Right atrium auricular region (tissue), 2 donors: Measurements from ENCODE around the gene NDE1. TPM values are rescaled to one million over a fixed set of nuclear protein-coding genes. Genes with fewer than 3 reads are reported as not detected.
"Not testable (repeated sequence)": the region's sequence is repeated elsewhere in the genome, so short reads cannot be mapped to it uniquely, and the experiment has no call there.

Source experiments
- DNase-seq: peaks from one replicate; pipeline ENCODE4 v3.0.0-alpha.2; 2019; ENCODE audit warnings: low spot score
- H3K27ac ChIP-seq, 2 donors: fragments of 200-600 bp; sonication (generic); 1 replicate in 1 of 2; 2 replicates in 1 of 2; pipeline ENCODE4 v1.5.1; 2016 to 2019
- H3K27me3 ChIP-seq, 2 donors: fragments of 200-600 bp; sonication (generic); one replicate each; pipeline versions ENCODE4 v1.5.1 to v1.6.0; 2017 to 2019
- H3K36me3 ChIP-seq: fragments of 200-600 bp; sonication (generic); one replicate; pipeline ENCODE4 v1.5.1; 2016
- H3K4me1 ChIP-seq, 2 donors: fragments of 200-600 bp; sonication (generic); one replicate each; pipeline versions ENCODE4 v1.5.1 to v1.6.0; 2017 to 2019
- H3K4me3 ChIP-seq, 2 donors: fragments of 200-600 bp; sonication (generic); 1 replicate in 1 of 2; 2 replicates in 1 of 2; pipeline ENCODE4 v1.5.1; 2017 to 2019; ENCODE audit warnings: mild to moderate bottlenecking in 1 of 2, moderate library complexity in 1 of 2
- H3K9me3 ChIP-seq, 2 donors: fragments of 200-600 bp; sonication (generic); one replicate each; pipeline ENCODE4 v1.5.1; 2019
- CTCF ChIP-seq, 2 donors: fragments of 200-600 bp; sonication (generic); IDR thresholded peaks; one replicate each; pipeline ENCODE4 v1.5.1; 2019; ENCODE audit warnings: antibody characterized with exemption in 2 of 2
- total RNA-seq, 2 donors: library from RNA; depleted of rRNA; stranded (reverse); fragments of >200 nt; gene quantifications; one replicate each; pipeline ENCODE4 v1.1.0, GENCODE V29; 2016

Gene NDE1
- total RNA-seq, 2 donors from 2014 or later = 12.5 to 18.6 TPM

GRCh38 chr16:15653227-15653626, 3.2 kb downstream of the NDE1 start:
- Histone ChIP-seq H3K27ac (peak overlapping the region in 1 of 2 donors; percentile 19), H3K4me1 (peaks cover 0 to 40% of the 10 kb centered on the region in 2 donors), H3K4me3 (no peak overlapping the region), H3K36me3 (no peaks in the 10 kb centered on the region), H3K27me3 (no peaks in the 10 kb centered on the region), H3K9me3 (no peaks in the 10 kb centered on the region)
- no peak for TF ChIP-seq CTCF (IDR thresholded peaks at IDR 0.05)
- no peak for DNase-seq

- no peak for TF ChIP-seq CTCF (IDR thresholded peaks at IDR 0.05)
- H3K36me3 ChIP-seq = no peaks in the 10 kb centered on the region
- H3K4me1 ChIP-seq = peaks cover 0 to 44% of the 10 kb centered on the region in 2 donors
- H3K27ac ChIP-seq = no peak overlapping the region
- no peaks in the 10 kb centered on the region for H3K27me3 ChIP-seq
- DNase-seq = no peak
- no peaks in the 10 kb centered on the region for H3K9me3 ChIP-seq
- no peak overlapping the region for H3K4me3 ChIP-seq
Observed at GRCh38 chr16:15654591-15654990, 4.5 kb downstream of the NDE1 start.

- H3K4me1 ChIP-seq = peaks cover 0 to 50% of the 10 kb centered on the region in 2 donors
- not testable (repeated sequence) for H3K27me3 ChIP-seq, DNase-seq, H3K9me3 ChIP-seq, H3K36me3 ChIP-seq, H3K4me3 ChIP-seq, H3K27ac ChIP-seq
Observed at GRCh38 chr16:15655561-15655960, 5.5 kb downstream of the NDE1 start.

- H3K9me3 ChIP-seq = no peaks in the 10 kb centered on the region
Observed at GRCh38 chr16:15658149-15658548, 8.1 kb downstream of the NDE1 start.

GRCh38 chr16:15658556-15658955, 8.5 kb downstream of the NDE1 start:
- Histone ChIP-seq H3K9me3 (no peaks in the 10 kb centered on the region), H3K36me3 (no peaks in the 10 kb centered on the region), H3K4me3 (no peak overlapping the region), H3K27me3 (no peaks in the 10 kb centered on the region), H3K27ac (no peak overlapping the region), H3K4me1 (peaks cover 0 to 24% of the 10 kb centered on the region in 2 donors)
- no peak for TF ChIP-seq CTCF (IDR thresholded peaks at IDR 0.05)
- DNase-seq = no peak

More at GRCh38 chr16:15658149-15658548, 8.1 kb downstream of the NDE1 start:
- no peak overlapping the region for H3K27ac ChIP-seq
- H3K4me3 ChIP-seq = no peak overlapping the region
- DNase-seq = no peak
- H3K4me1 ChIP-seq = peaks cover 0 to 28% of the 10 kb centered on the region in 2 donors
- no peaks in the 10 kb centered on the region for H3K27me3 ChIP-seq
- H3K36me3 ChIP-seq = no peaks in the 10 kb centered on the region
- TF ChIP-seq CTCF (IDR thresholded peaks at IDR 0.05) = no peak

- no peak for TF ChIP-seq CTCF (IDR thresholded peaks at IDR 0.05)
- H3K27ac ChIP-seq = peak overlapping the region; percentile 59 to 73
- H3K27me3 ChIP-seq = no peaks in the 10 kb centered on the region
- no peaks in the 10 kb centered on the region for H3K9me3 ChIP-seq
- no peak overlapping the region for H3K4me3 ChIP-seq
- H3K36me3 ChIP-seq = peaks cover 9% of the 10 kb centered on the region
- peaks cover 0 to 17% of the 10 kb centered on the region in 2 donors for H3K4me1 ChIP-seq
- no peak for DNase-seq
Observed at GRCh38 chr16:15660203-15660601, 10.2 kb downstream of the NDE1 start.
